Common myeloid progenitor, CD34-positive (primary cell): ENCODE data around the gene SECISBP2L.
"Not testable (repeated sequence)": the region's sequence is repeated elsewhere in the genome, so short reads cannot be mapped to it uniquely, and the experiment has no call there.

Experiments used
- CTCF ChIA-PET: fragments of 350-600 bp; sonication (Branson Sonifier 250); formaldehyde crosslinking; loops from one replicate; lab custom pipeline; 2021; ENCODE audit warnings: antibody characterized with exemption; lab: Charles Lee
- POLR2A ChIA-PET: fragments of 350-600 bp; sonication (Branson Sonifier 250); formaldehyde crosslinking; loops from one replicate; lab custom pipeline; 2021; ENCODE audit warnings: antibody characterized with exemption; lab: Charles Lee
- DNase-seq, 3 donors: peaks; one replicate each; pipeline versions ENCODE4 v3.0.0 to v3.0.0-alpha.2; 2013
- H3K27ac ChIP-seq, 2 experiments: 1 replicate in 1 of 2; 2 replicates in 1 of 2; pipeline ENCODE4 v1.7.0; 2013; ENCODE audit warnings: inconsistent platforms in 2 of 2, low read length in 2 of 2, mild to moderate bottlenecking in 2 of 2, low read depth in 1 of 2, moderate library complexity in 1 of 2; ENCODE audit not compliant: severe bottlenecking in 2 of 2, insufficient read depth in 1 of 2, poor library complexity in 1 of 2
- H3K27me3 ChIP-seq, 5 experiments: replicated peaks in 2 of 5; 1 replicate in 3 of 5; 2 replicates in 2 of 5; pipeline versions ENCODE4 v1.6.1 to v1.7.0; 2013; ENCODE audit warnings: low read length in 4 of 5, mild to moderate bottlenecking in 2 of 5, moderate library complexity in 2 of 5, inconsistent platforms in 1 of 5; ENCODE audit not compliant: insufficient read depth in 5 of 5, control insufficient read depth in 4 of 5
- H3K36me3 ChIP-seq, 4 experiments: 1 replicate in 2 of 4; 2 replicates in 2 of 4; pipeline versions ENCODE4 v1.6.1 to v1.7.0; 2013; ENCODE audit warnings: low read length in 3 of 4, control low read depth in 1 of 4, mild to moderate bottlenecking in 1 of 4; ENCODE audit not compliant: control insufficient read depth in 4 of 4, insufficient read depth in 4 of 4
- H3K4me1 ChIP-seq, 4 experiments: 1 replicate in 3 of 4; 2 replicates in 1 of 4; pipeline versions ENCODE4 v1.6.1 to v1.7.1; 2013; ENCODE audit warnings: low read length in 3 of 4, mild to moderate bottlenecking in 3 of 4, control low read depth in 1 of 4, inconsistent platforms in 1 of 4, moderate library complexity in 1 of 4; ENCODE audit not compliant: control insufficient read depth in 4 of 4, insufficient read depth in 4 of 4; ENCODE audit errors: control extremely low read depth in 1 of 4
- H3K4me3 ChIP-seq, 7 experiments: 1 replicate in 4 of 7; 2 replicates in 3 of 7; pipeline versions ENCODE4 v1.5.1 to v1.7.0; 2013; ENCODE audit warnings: mild to moderate bottlenecking in 7 of 7, low read length in 6 of 7, moderate library complexity in 6 of 7, inconsistent platforms in 2 of 7, low read depth in 2 of 7, control low read depth in 1 of 7; ENCODE audit not compliant: insufficient read depth in 4 of 7, control insufficient read depth in 1 of 7; ENCODE audit errors: extremely low read depth in 1 of 7
- H3K9me3 ChIP-seq, 5 experiments: 1 replicate in 4 of 5; 2 replicates in 1 of 5; pipeline versions ENCODE4 v1.6.1 to v1.7.1; 2013; ENCODE audit warnings: low read length in 4 of 5, mild to moderate bottlenecking in 2 of 5, inconsistent platforms in 1 of 5, low read depth in 1 of 5, moderate library complexity in 1 of 5; ENCODE audit not compliant: control insufficient read depth in 4 of 5, insufficient read depth in 2 of 5; ENCODE audit errors: control extremely low read depth in 1 of 5
- WGBS: methylation state at CpG from one replicate; pipeline ENCODE4 v1.1.5; 2013; ENCODE audit not compliant: insufficient coverage; 5-methylcytosine and 5-hydroxymethylcytosine counted together

Gene SECISBP2L

DNA sequence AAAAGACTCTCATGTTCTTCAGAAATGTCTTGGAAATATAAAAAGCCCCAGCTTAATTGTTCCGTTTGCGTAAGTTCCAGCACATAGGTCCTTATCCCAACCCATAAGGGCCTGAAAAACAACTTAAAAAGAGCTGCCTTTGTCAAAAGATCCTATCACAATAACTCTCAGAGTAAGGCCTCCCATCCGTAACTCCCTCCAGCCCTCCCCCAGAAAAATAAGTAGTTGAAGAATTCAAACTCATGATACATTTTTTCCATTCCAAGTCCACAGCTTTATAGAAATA lies 38.0 kb upstream of the SECISBP2L start:
- no peak overlapping the region for H3K4me3 ChIP-seq
- H3K27ac ChIP-seq: no peak overlapping the region
- ChIA-PET POLR2A (no interaction called here), CTCF (interaction anchor here (1.3 kb wide), 1 partner anchor 34 kb away, joined by 4 read pairs; no protein-coding TSS in a partner anchor)
- WGBS: 100% methylated on average over 1 of the region's 3 CpGs
- H3K36me3 ChIP-seq: no peaks in the 10 kb centered on the region
- DNase-seq: no peak
- peaks cover 0 to 2% (median 0%) of the 10 kb centered on the region in 4 experiments for H3K4me1 ChIP-seq
- H3K27me3 ChIP-seq: no peaks in the 10 kb centered on the region
- H3K9me3 ChIP-seq: no peaks in the 10 kb centered on the region

DNA sequence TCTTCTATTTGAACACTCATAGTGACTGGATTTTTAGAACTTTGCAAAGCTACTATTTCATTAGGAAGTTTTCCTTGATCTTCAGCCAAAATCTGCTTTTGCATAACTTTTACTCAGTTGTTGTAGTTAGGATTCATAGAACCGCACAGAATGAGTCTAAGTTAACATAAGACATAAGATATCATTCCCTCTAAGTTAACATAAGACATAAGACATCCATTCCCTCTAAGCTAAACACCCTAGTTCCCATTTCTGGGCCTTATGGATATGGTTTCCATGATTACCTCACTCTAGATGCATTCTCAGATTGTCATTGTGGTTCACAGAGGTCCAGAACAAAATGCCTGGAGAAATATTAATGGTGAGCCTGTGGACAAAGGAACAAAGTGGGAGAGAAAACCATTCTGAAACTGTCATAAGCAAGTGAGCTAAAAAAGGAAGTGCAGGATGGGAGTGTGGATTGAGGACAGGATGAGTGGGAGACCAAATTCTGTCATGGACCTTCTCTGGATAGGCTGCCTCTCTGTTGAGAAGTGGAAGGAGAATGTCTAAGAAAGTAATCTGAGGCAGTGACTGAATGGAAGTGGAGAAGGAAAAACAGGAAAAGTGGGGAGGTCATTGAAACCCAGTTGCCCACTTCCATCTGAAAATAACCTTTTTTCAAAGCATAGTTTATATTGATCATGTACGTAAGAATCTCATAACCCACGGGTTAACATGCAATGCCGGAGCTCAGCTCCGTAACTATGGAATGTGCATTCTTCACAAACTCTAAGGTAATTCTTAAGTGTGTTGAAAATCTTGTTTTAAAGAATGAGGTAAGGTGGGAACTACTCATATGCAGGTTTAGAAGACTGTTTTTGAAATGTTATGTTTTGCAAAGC lies 37.4 kb upstream of the SECISBP2L start:
- ChIA-PET CTCF (interaction anchor here (1.3 to 1.5 kb wide), 2 partner anchors 33 to 38 kb away, joined by 3 to 4 read pairs; no protein-coding TSS in a partner anchor), POLR2A (no interaction called here)
- 100% methylated on average over 3 of the region's 5 CpGs for WGBS

DNA sequence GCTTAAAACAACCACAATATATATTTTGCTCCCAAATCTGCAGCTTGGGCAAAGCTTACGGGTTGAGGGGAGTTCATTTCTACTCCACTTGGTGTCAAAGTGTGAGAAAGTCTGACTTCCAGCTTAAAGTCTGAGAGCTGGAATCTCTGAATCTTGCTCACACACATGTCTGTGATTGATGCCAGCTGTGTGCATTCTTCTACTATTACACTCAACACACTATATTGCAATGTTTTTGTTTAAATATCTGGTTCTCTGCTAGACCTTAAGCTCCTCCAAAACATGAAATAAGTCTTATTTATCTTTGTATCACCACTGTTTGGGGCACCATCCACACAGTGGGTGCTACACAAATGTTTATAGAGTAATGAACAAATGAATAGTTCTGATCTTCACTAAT lies 36.7 kb upstream of the SECISBP2L start:
- Histone ChIP-seq H3K9me3 (no peaks in the 10 kb centered on the region), H3K27me3 (no peaks in the 10 kb centered on the region), H3K27ac (no peak overlapping the region), H3K36me3 (no peaks in the 10 kb centered on the region), H3K4me1 (peaks cover 0 to 2% (median 0%) of the 10 kb centered on the region in 4 experiments), H3K4me3 (no peak overlapping the region)
- no CpG with 5 or more reads among the region's 1 CpG for WGBS
- DNase-seq: no peak
- POLR2A ChIA-PET: no interaction called here
- CTCF ChIA-PET: interaction anchor here (0.8 to 1.5 kb wide), 3 partner anchors 17 to 38 kb away, joined by 3 to 4 read pairs (median 3); no protein-coding TSS in a partner anchor

More for the DNA sequence above, 37.4 kb upstream of the SECISBP2L start:
- H3K27ac ChIP-seq: no peak overlapping the region
- peaks cover 0 to 2% (median 0%) of the 10 kb centered on the region in 4 experiments for H3K4me1 ChIP-seq
- no peak overlapping the region for H3K4me3 ChIP-seq
- no peak for DNase-seq
- H3K36me3 ChIP-seq: no peaks in the 10 kb centered on the region
- H3K9me3 ChIP-seq: no peaks in the 10 kb centered on the region
- no peaks in the 10 kb centered on the region for H3K27me3 ChIP-seq

DNA sequence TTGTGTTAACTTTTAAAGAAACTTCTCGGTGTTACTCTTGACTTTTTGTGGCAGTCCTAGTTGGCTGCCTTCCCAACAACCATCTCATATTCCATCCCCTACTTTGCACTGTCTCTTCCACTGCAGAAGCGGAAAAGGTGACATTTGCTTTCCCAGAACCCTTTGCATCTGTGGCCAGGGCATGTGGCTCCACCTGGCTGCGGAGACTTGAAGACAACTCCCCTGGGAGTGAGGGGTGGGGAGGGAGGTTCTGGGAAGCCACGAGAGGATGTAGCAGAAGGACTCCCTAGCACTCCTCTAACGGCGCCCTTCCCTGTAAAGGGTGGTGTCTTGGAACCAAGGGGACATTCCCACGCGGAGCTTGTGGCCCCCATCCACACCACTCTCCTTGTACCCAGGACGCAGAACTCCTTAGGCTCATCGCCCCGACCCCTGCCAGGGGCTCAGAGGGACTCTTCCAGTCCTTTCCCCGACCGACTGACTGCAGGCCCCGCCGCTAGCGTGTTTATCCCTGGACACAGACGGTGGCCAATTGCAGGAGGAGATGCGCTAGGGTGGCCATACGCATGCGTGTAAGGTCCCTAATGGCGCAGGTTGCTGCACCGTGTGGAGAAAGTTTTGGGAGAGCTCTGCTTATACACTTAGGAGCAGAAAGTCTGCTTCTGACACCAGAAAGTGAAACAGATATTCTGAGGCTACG lies 33.2 kb upstream of the SECISBP2L start:
- H3K27ac ChIP-seq: no peak overlapping the region
- CTCF ChIA-PET: no interaction called here
- H3K36me3 ChIP-seq: no peaks in the 10 kb centered on the region
- POLR2A ChIA-PET: no interaction called here
- no peak for DNase-seq
- peaks cover 0 to 2% (median 0%) of the 10 kb centered on the region in 4 experiments for H3K4me1 ChIP-seq
- WGBS: 97% methylated on average over 18 of the region's 23 CpGs
- H3K4me3 ChIP-seq: no peak overlapping the region
- H3K9me3 ChIP-seq: no peaks in the 10 kb centered on the region
- H3K27me3 ChIP-seq: no peaks in the 10 kb centered on the region

DNA sequence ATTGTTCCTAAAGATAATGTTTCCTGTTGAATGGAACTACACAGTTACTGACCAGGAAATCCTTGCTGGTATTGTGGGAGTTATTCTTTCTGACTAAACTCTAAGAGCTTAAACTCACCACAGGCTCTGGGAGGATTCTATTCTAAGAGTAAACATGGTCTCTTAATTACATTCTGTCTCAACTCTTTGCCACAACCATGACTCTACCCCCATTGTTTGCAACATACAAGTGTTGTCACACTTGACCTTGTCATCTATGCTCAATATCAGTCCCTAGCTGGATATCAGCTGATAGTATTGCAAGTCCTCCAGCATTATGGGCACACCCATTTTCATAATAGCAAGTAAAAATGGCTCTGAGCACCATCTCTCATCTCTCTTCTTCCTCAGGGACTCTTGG lies 29.6 kb upstream of the SECISBP2L start:
- Histone ChIP-seq H3K27ac (no peak overlapping the region), H3K9me3 (no peaks in the 10 kb centered on the region), H3K4me3 (no peak overlapping the region), H3K4me1 (no peaks in the 10 kb centered on the region), H3K36me3 (no peaks in the 10 kb centered on the region), H3K27me3 (no peaks in the 10 kb centered on the region)
- no peak for DNase-seq
- ChIA-PET CTCF (no interaction called here), POLR2A (no interaction called here)

DNA sequence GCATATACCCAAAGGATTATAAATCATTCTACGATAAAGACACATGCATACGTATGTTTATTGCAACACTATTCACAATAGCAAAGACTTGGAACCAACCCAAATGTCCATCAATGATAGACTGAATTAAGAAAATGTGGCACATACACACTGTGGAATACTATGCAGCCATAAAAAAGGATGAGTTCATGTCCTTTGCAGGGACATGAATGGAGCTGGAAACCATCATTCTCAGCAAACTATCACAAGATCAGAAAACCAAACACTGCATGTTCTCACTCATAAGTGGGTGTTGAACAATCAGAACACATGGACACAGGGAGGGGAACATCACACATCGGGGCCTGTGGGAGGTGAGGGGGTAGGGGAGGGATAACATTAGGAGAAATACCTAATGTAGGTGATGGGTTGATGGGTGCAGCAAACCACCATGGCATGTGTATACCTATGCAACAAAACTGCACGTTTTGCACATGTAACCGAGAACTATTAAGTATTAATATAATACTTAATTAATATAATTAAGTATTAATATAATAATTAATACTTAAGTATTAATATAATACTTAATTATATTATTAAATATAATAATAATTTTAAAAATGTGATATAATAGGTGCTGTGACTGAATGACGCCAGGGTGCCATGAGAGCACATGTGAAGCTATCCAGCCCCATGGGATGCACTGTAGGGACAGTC lies 28.5 kb upstream of the SECISBP2L start:
- POLR2A ChIA-PET, CTCF ChIA-PET, H3K27me3 ChIP-seq: not testable (repeated sequence)

More for the DNA sequence above, 28.5 kb upstream of the SECISBP2L start:
- WGBS: 100% methylated on average over 2 of the region's 6 CpGs
- H3K36me3 ChIP-seq, H3K4me3 ChIP-seq, H3K9me3 ChIP-seq, H3K27ac ChIP-seq, DNase-seq, H3K4me1 ChIP-seq: not testable (repeated sequence)
